ENCODE data around the gene RNASE9.

RNASE9 gene

GRCh38 chr14:20555845-20556244 is 5.0 kb downstream of the RNASE9 start:
- Histone ChIP-seq H2BK15ac (ENCODE audit: low read length) (no peak overlapping the region), H3K4me2 (ENCODE audit: insufficient read depth, low read length, poor library complexity, severe bottlenecking) (no peak overlapping the region)

GRCh38 chr14:20553024-20553423 is 7.8 kb downstream of the RNASE9 start:
- H2BK15ac ChIP-seq (ENCODE audit: low read length) = no peak overlapping the region
- no peak overlapping the region for H4K91ac ChIP-seq (ENCODE audit: low read depth, low read length, poor library complexity)
- no peaks in the 10 kb centered on the region for H3K4me1 ChIP-seq (ENCODE audit: control insufficient read depth in 2 of 2, insufficient read depth in 1 of 2, low read depth in 1 of 2, low read length in 2 of 2)

More at GRCh38 chr14:20555845-20556244, 5.0 kb downstream of the RNASE9 start:
- Histone ChIP-seq H3K23ac (ENCODE audit: low read depth, low read length, poor library complexity) (no peak overlapping the region), H4K8ac (ENCODE audit: low read depth, low read length) (no peak overlapping the region), H3K79me1 (ENCODE audit: low read depth, low read length) (no peaks in the 10 kb centered on the region), H3K9me3 (replicated peaks in 1 of 2; ENCODE audit: control insufficient read depth in 2 of 2, insufficient read depth in 1 of 2, low read depth in 1 of 2, low read length in 2 of 2) (no peaks in the 10 kb centered on the region), H3K18ac (ENCODE audit: low read length) (no peak overlapping the region), H3K9ac (ENCODE audit: low read depth, low read length, poor library complexity) (no peak overlapping the region), H3K14ac (ENCODE audit: low read length) (no peak overlapping the region), H2BK12ac (ENCODE audit: low read length) (no peak overlapping the region), H3K27ac (replicated peaks; ENCODE audit: low read length) (no peak overlapping the region), H2BK120ac (ENCODE audit: low read depth, low read length) (no peak overlapping the region), H3K4me3 (ENCODE audit: low read length in 2 of 2) (no peak overlapping the region), H3K4me1 (ENCODE audit: control insufficient read depth in 2 of 2, insufficient read depth in 1 of 2, low read depth in 1 of 2, low read length in 2 of 2) (no peaks in the 10 kb centered on the region), H2BK5ac (ENCODE audit: low read length) (no peak overlapping the region), H3K27me3 (ENCODE audit: control insufficient read depth in 3 of 3, insufficient read depth in 3 of 3, low read depth in 1 of 3, low read length in 3 of 3) (peaks cover 0 to 2% (median 0%) of the 10 kb centered on the region in 3 experiments), H3K4ac (ENCODE audit: low read length) (no peak overlapping the region), H3K36me3 (replicated peaks in 1 of 2; ENCODE audit: control insufficient read depth in 2 of 2, insufficient read depth in 2 of 2, low read length in 2 of 2) (no peaks in the 10 kb centered on the region), H2AK5ac (ENCODE audit: low read depth, low read length) (no peak overlapping the region), H4K91ac (ENCODE audit: low read depth, low read length, poor library complexity) (no peak overlapping the region), H2AFZ (ENCODE audit: low read length) (no peak overlapping the region)
- DNase-seq (ENCODE audit: low spot score) = no peak
- WGBS, 2 donors (ENCODE audit: extremely low coverage in 2 of 2, insufficient read length in 2 of 2, insufficient replicate concordance in 1 of 2) = no CpG with 5 or more reads among the region's 3 CpGs

GRCh38 chr14:20551606-20552005 is 9.2 kb downstream of the RNASE9 start:
- Histone ChIP-seq H3K4me1 (ENCODE audit: control insufficient read depth in 2 of 2, insufficient read depth in 1 of 2, low read depth in 1 of 2, low read length in 2 of 2) (no peaks in the 10 kb centered on the region), H2BK15ac (ENCODE audit: low read length) (no peak overlapping the region), H3K9ac (ENCODE audit: low read depth, low read length, poor library complexity) (no peak overlapping the region), H3K14ac (ENCODE audit: low read length) (no peak overlapping the region), H2AFZ (ENCODE audit: low read length) (no peak overlapping the region), H3K27ac (replicated peaks; ENCODE audit: low read length) (no peak overlapping the region), H2AK5ac (ENCODE audit: low read depth, low read length) (no peak overlapping the region), H2BK5ac (ENCODE audit: low read length) (no peak overlapping the region), H2BK12ac (ENCODE audit: low read length) (no peak overlapping the region), H3K4me3 (ENCODE audit: low read length in 2 of 2) (no peak overlapping the region), H4K8ac (ENCODE audit: low read depth, low read length) (no peak overlapping the region), H3K4ac (ENCODE audit: low read length) (no peak overlapping the region), H3K4me2 (ENCODE audit: insufficient read depth, low read length, poor library complexity, severe bottlenecking) (no peak overlapping the region), H3K36me3 (replicated peaks in 1 of 2; ENCODE audit: control insufficient read depth in 2 of 2, insufficient read depth in 2 of 2, low read length in 2 of 2) (no peaks in the 10 kb centered on the region), H3K79me1 (ENCODE audit: low read depth, low read length) (no peaks in the 10 kb centered on the region), H3K23ac (ENCODE audit: low read depth, low read length, poor library complexity) (no peak overlapping the region), H4K91ac (ENCODE audit: low read depth, low read length, poor library complexity) (no peak overlapping the region), H3K18ac (ENCODE audit: low read length) (no peak overlapping the region), H3K9me3 (replicated peaks in 1 of 2; ENCODE audit: control insufficient read depth in 2 of 2, insufficient read depth in 1 of 2, low read depth in 1 of 2, low read length in 2 of 2) (no peaks in the 10 kb centered on the region), H3K27me3 (ENCODE audit: control insufficient read depth in 3 of 3, insufficient read depth in 3 of 3, low read depth in 1 of 3, low read length in 3 of 3) (peaks cover 0 to 10% (median 0%) of the 10 kb centered on the region in 3 experiments), H2BK120ac (ENCODE audit: low read depth, low read length) (no peak overlapping the region)
- no peak for DNase-seq (ENCODE audit: low spot score)
- WGBS, 2 donors (ENCODE audit: extremely low coverage in 2 of 2, insufficient read length in 2 of 2, insufficient replicate concordance in 1 of 2) = no CpG with 5 or more reads among the region's 3 CpGs

More at GRCh38 chr14:20553024-20553423, 7.8 kb downstream of the RNASE9 start:
- no peak overlapping the region for H3K4me2 ChIP-seq (ENCODE audit: insufficient read depth, low read length, poor library complexity, severe bottlenecking)
- no peak overlapping the region for H3K4me3 ChIP-seq (ENCODE audit: low read length in 2 of 2)
- no peak overlapping the region for H2BK120ac ChIP-seq (ENCODE audit: low read depth, low read length)
- H2AFZ ChIP-seq (ENCODE audit: low read length) = no peak overlapping the region
- H2AK5ac ChIP-seq (ENCODE audit: low read depth, low read length) = no peak overlapping the region
- DNase-seq (ENCODE audit: low spot score) = no peak
- no peak overlapping the region for H4K8ac ChIP-seq (ENCODE audit: low read depth, low read length)
- no peaks in the 10 kb centered on the region for H3K9me3 ChIP-seq (replicated peaks in 1 of 2; ENCODE audit: control insufficient read depth in 2 of 2, insufficient read depth in 1 of 2, low read depth in 1 of 2, low read length in 2 of 2)
- no peak overlapping the region for H3K18ac ChIP-seq (ENCODE audit: low read length)
- H3K27ac ChIP-seq (replicated peaks; ENCODE audit: low read length) = no peak overlapping the region
- H3K9ac ChIP-seq (ENCODE audit: low read depth, low read length, poor library complexity) = no peak overlapping the region
- no peaks in the 10 kb centered on the region for H3K79me1 ChIP-seq (ENCODE audit: low read depth, low read length)
- H3K27me3 ChIP-seq (ENCODE audit: control insufficient read depth in 3 of 3, insufficient read depth in 3 of 3, low read depth in 1 of 3, low read length in 3 of 3) = peaks cover 0 to 8% (median 0%) of the 10 kb centered on the region in 3 experiments
- no peak overlapping the region for H3K4ac ChIP-seq (ENCODE audit: low read length)
- H3K23ac ChIP-seq (ENCODE audit: low read depth, low read length, poor library complexity) = no peak overlapping the region
- no peak overlapping the region for H2BK5ac ChIP-seq (ENCODE audit: low read length)
- no peak overlapping the region for H2BK12ac ChIP-seq (ENCODE audit: low read length)
- H3K14ac ChIP-seq (ENCODE audit: low read length) = no peak overlapping the region
- H3K36me3 ChIP-seq (replicated peaks in 1 of 2; ENCODE audit: control insufficient read depth in 2 of 2, insufficient read depth in 2 of 2, low read length in 2 of 2) = no peaks in the 10 kb centered on the region

- H3K18ac ChIP-seq (ENCODE audit: low read length) = no peak overlapping the region
- no peaks in the 10 kb centered on the region for H3K9me3 ChIP-seq (replicated peaks in 1 of 2; ENCODE audit: control insufficient read depth in 2 of 2, insufficient read depth in 1 of 2, low read depth in 1 of 2, low read length in 2 of 2)
- no CpG with 5 or more reads among the region's 2 CpGs for WGBS, 2 donors (ENCODE audit: extremely low coverage in 2 of 2, insufficient read length in 2 of 2, insufficient replicate concordance in 1 of 2)
- no peaks in the 10 kb centered on the region for H3K79me1 ChIP-seq (ENCODE audit: low read depth, low read length)
- no peak overlapping the region for H2BK5ac ChIP-seq (ENCODE audit: low read length)
- H3K4me3 ChIP-seq (ENCODE audit: low read length in 2 of 2) = no peak overlapping the region
- H2BK15ac ChIP-seq (ENCODE audit: low read length) = no peak overlapping the region
- H2BK12ac ChIP-seq (ENCODE audit: low read length) = no peak overlapping the region
- no peak overlapping the region for H2BK120ac ChIP-seq (ENCODE audit: low read depth, low read length)
- no peak overlapping the region for H3K27ac ChIP-seq (replicated peaks; ENCODE audit: low read length)
- no peak overlapping the region for H3K14ac ChIP-seq (ENCODE audit: low read length)
- H3K36me3 ChIP-seq (replicated peaks in 1 of 2; ENCODE audit: control insufficient read depth in 2 of 2, insufficient read depth in 2 of 2, low read length in 2 of 2) = no peaks in the 10 kb centered on the region
- no peak overlapping the region for H3K4ac ChIP-seq (ENCODE audit: low read length)
- no peak overlapping the region for H3K4me2 ChIP-seq (ENCODE audit: insufficient read depth, low read length, poor library complexity, severe bottlenecking)
- no peak overlapping the region for H4K91ac ChIP-seq (ENCODE audit: low read depth, low read length, poor library complexity)
- peaks cover 0 to 12% (median 0%) of the 10 kb centered on the region in 3 experiments for H3K27me3 ChIP-seq (ENCODE audit: control insufficient read depth in 3 of 3, insufficient read depth in 3 of 3, low read depth in 1 of 3, low read length in 3 of 3)
- H4K8ac ChIP-seq (ENCODE audit: low read depth, low read length) = no peak overlapping the region
- no peak overlapping the region for H3K9ac ChIP-seq (ENCODE audit: low read depth, low read length, poor library complexity)
- no peak overlapping the region for H2AK5ac ChIP-seq (ENCODE audit: low read depth, low read length)
- H3K4me1 ChIP-seq (ENCODE audit: control insufficient read depth in 2 of 2, insufficient read depth in 1 of 2, low read depth in 1 of 2, low read length in 2 of 2) = no peaks in the 10 kb centered on the region
- H3K23ac ChIP-seq (ENCODE audit: low read depth, low read length, poor library complexity) = no peak overlapping the region
- H2AFZ ChIP-seq (ENCODE audit: low read length) = no peak overlapping the region
- no peak for DNase-seq (ENCODE audit: low spot score)
These were observed 9.9 kb downstream of the RNASE9 start for GRCh38 chr14:20550926-20551325.
